Endothelial cell of umbilical vein (primary cell): Measurements from ENCODE around the gene ZNF418. TPM values are rescaled to one million over a fixed set of nuclear protein-coding genes. Genes with fewer than 3 reads are reported as not detected.
"Not testable (repeated sequence)": the region's sequence is repeated elsewhere in the genome, so short reads cannot be mapped to it uniquely, and the experiment has no call there.

ENCODE experiments used
- BruUV-seq: library from RNA; stranded (reverse); fragments of 400-500 nt; replicated peaks from 2 replicates; lab custom pipeline; 2021; lab: Mats Ljungman, UMichigan
- CTCF ChIA-PET: fragments of 300-600, 350-600 bp; sonication (Branson Sonifier 250); formaldehyde crosslinking; loops from one replicate; lab custom pipeline; 2021; ENCODE audit warnings: antibody characterized with exemption, inconsistent platforms; lab: Charles Lee
- POLR2A ChIA-PET: fragments of 300-600, 350-600 bp; sonication (Branson Sonifier 250); formaldehyde crosslinking; loops from one replicate; lab custom pipeline; 2021; ENCODE audit warnings: antibody characterized with exemption, inconsistent platforms; lab: Charles Lee
- DNase-seq: peaks from one replicate; pipeline ENCODE4 v3.0.0-alpha.2; 2011; ENCODE audit warnings: low read depth, low spot score
- FAIRE-seq: peaks from 2 replicates; lab custom pipeline; 2011; peaks lifted over from hg19 to GRCh38; lab: Jason Lieb, UNC
- H2AFZ ChIP-seq: 2 replicates; pipeline ENCODE4 v1.6.0; 2012; ENCODE audit warnings: low read depth, low read length, control low read depth, inconsistent platforms
- H3K27ac ChIP-seq: 2 replicates; pipeline ENCODE4 v1.5.1; 2011; ENCODE audit warnings: low read depth, mild to moderate bottlenecking, control low read depth, low read length, moderate library complexity; ENCODE audit not compliant: insufficient read depth
- H3K27me3 ChIP-seq, 2 experiments: 2 replicates each; pipeline versions ENCODE4 v1.6.0 to v1.6.1; 2011; ENCODE audit warnings: low read length in 2 of 2, mixed read lengths in 1 of 2; ENCODE audit not compliant: control insufficient read depth in 2 of 2, insufficient read depth in 2 of 2
- H3K36me3 ChIP-seq, 2 experiments: 2 replicates in 1 of 2; 3 replicates in 1 of 2; pipeline ENCODE4 v1.5.1; 2011; ENCODE audit warnings: low read length in 2 of 2, mild to moderate bottlenecking in 1 of 2, moderate library complexity in 1 of 2; ENCODE audit not compliant: control insufficient read depth in 2 of 2, insufficient read depth in 2 of 2; ENCODE audit errors: extremely low read depth in 1 of 2
- H3K4me1 ChIP-seq: 3 replicates; pipeline ENCODE4 v1.5.1; 2011; ENCODE audit warnings: mild to moderate bottlenecking, low read length; ENCODE audit not compliant: control insufficient read depth, insufficient read depth; ENCODE audit errors: extremely low read depth
- H3K4me2 ChIP-seq: 2 replicates; pipeline ENCODE4 v1.6.1; 2011; ENCODE audit warnings: low read length, control low read depth, mixed read lengths; ENCODE audit not compliant: insufficient read depth
- H3K4me3 ChIP-seq, 3 experiments: fragments of 200-600 bp in 1 of 3; sonication (generic), shearing (Covaris generic) in 1 of 3; replicated peaks in 1 of 3; 2 replicates each; pipeline ENCODE4 v1.5.1; 2011 to 2016; ENCODE audit warnings: control low read depth in 3 of 3, low read length in 3 of 3, mild to moderate bottlenecking in 2 of 3, inconsistent platforms in 1 of 3, low read depth in 1 of 3, moderate library complexity in 1 of 3; ENCODE audit not compliant: insufficient read depth in 1 of 3
- H3K79me2 ChIP-seq: 2 replicates; pipeline ENCODE4 v1.6.0; 2012; ENCODE audit warnings: low read length, inconsistent platforms; ENCODE audit not compliant: control insufficient read depth, insufficient read depth
- H3K9ac ChIP-seq: replicated peaks from 2 replicates; pipeline ENCODE3; 2011; ENCODE audit warnings: low read length, control low read depth; ENCODE audit not compliant: insufficient read depth; ENCODE audit errors: extremely low read depth
- H3K9me1 ChIP-seq: replicated peaks from 3 replicates; pipeline ENCODE4 v1.6.0; 2011; ENCODE audit warnings: mild to moderate bottlenecking, low read length; ENCODE audit not compliant: control insufficient read depth, insufficient read depth; ENCODE audit errors: extremely low read depth
- H3K9me3 ChIP-seq: replicated peaks from 2 replicates; pipeline ENCODE4 v1.5.1; 2012; ENCODE audit warnings: low read length, inconsistent platforms; ENCODE audit not compliant: control insufficient read depth, insufficient read depth
- H4K20me1 ChIP-seq: replicated peaks from 2 replicates; pipeline ENCODE3; 2011; ENCODE audit warnings: mild to moderate bottlenecking, low read length; ENCODE audit not compliant: control insufficient read depth, insufficient read depth; ENCODE audit errors: extremely low read depth
- EZH2 ChIP-seq: IDR thresholded peaks from 2 replicates; pipeline ENCODE4 v1.6.1; 2012; ENCODE audit warnings: borderline replicate concordance, low read depth, mild to moderate bottlenecking, moderate library complexity, low read length, inconsistent platforms; ENCODE audit not compliant: severe bottlenecking
- FOS ChIP-seq: IDR thresholded peaks from 2 replicates; pipeline ENCODE4 v1.6.1; 2011; ENCODE audit warnings: mild to moderate bottlenecking, low read length, moderate library complexity, borderline replicate concordance; ENCODE audit not compliant: insufficient read depth
- JUN ChIP-seq: IDR thresholded peaks from 2 replicates; pipeline ENCODE4 v1.6.1; 2011; ENCODE audit warnings: borderline replicate concordance, low read depth; ENCODE audit not compliant: insufficient read length, insufficient read depth
- MYC ChIP-seq: IDR thresholded peaks from one replicate; pipeline ENCODE4 v1.6.1; 2011; ENCODE audit warnings: mild to moderate bottlenecking, low read depth, low read length
- POLR2AphosphoS5 ChIP-seq: IDR thresholded peaks from 2 replicates; pipeline ENCODE4 v1.6.1; 2012; ENCODE audit warnings: low read depth, mild to moderate bottlenecking, control low read depth, low read length, moderate library complexity; ENCODE audit not compliant: insufficient read depth
- dilution Hi-C: fragments of 300-500 bp; cut with MboI; formaldehyde crosslinking; loops from one replicate; pipeline ENCODE4 v1.15.0; 2019; ENCODE audit warnings: low sequenced_read_pairs; ENCODE audit not compliant: extremely low pct_ligation_motif_present
- intact Hi-C: fragments of 100-400 bp; cut with micrococcal nuclease; formaldehyde crosslinking; loops from one replicate; pipeline ENCODE4 v1.10.0; 2022
- polyA plus RNA-seq, 4 experiments: library from polyadenylated mRNA; depleted of rRNA in 3 of 4; stranded (reverse) in 3 of 4; unstranded in 1 of 4; fragments of >200 nt; gene quantifications; 2 replicates each; pipeline versions ENCODE4 v1.2.1 to v1.2.3, GENCODE V29; 2011 to 2012; ENCODE audit warnings: missing spikeins in 1 of 4
- total RNA-seq: library from RNA; stranded (reverse); gene quantifications from 2 replicates; pipeline ENCODE4 v1.2.3, GENCODE V29; 2021
- TF ChIP-seq, protein P1 (sequence below): IDR thresholded peaks from 2 replicates; pipeline ENCODE4 v1.6.1; 2011; ENCODE audit not compliant: insufficient read depth, insufficient read length
- TF ChIP-seq, protein P2 (sequence below), 2 donors: IDR thresholded peaks; 1 replicate in 1 of 2; 2 replicates in 1 of 2; pipeline ENCODE4 v1.5.1; 2011; ENCODE audit warnings: low read length in 2 of 2, mild to moderate bottlenecking in 2 of 2, moderate library complexity in 2 of 2, control low read depth in 1 of 2, inconsistent platforms in 1 of 2, low read depth in 1 of 2; ENCODE audit not compliant: insufficient read depth in 1 of 2; ENCODE audit errors: extremely low read depth in 1 of 2

ZNF418 gene
- total and polyA plus RNA-seq, 2 donors (not counting 3 experiments of a cell fraction or from before 2014, with no cell fraction given), result 1.7 to 5.4 TPM

DNA sequence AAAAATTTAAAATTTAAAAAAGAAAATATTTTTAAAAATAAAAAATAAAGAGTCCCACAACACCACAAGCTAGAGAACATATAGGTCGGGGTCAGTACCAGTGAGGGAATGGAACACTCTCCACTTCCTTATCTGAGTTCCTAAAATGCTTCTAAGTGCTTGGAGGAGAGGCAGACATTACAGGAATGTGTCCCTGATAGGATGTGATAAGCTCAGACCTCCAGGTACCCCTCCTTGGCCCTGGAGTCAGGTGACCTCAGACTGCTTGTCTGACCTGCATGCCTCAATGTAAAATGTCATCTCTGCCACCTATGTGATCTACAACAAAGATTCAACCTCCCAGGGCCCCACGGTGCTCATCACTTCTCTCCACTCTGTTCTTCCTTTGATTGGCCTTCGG is 49.2 kb downstream of the ZNF418 start:
- Histone ChIP-seq H3K27ac (no peak overlapping the region), H3K4me1 (peaks cover 6% of the 10 kb centered on the region), H3K9ac (no peak overlapping the region), H3K4me2 (no peak overlapping the region), H3K4me3 (no peak overlapping the region), H3K36me3 (no peaks in the 10 kb centered on the region), H3K9me3 (no peaks in the 10 kb centered on the region), H3K9me1 (no peaks in the 10 kb centered on the region), H3K27me3 (no peaks in the 10 kb centered on the region), H4K20me1 (no peaks in the 10 kb centered on the region), H2AFZ (no peak overlapping the region), H3K79me2 (no peaks in the 10 kb centered on the region)
- TF ChIP-seq JUN (no peak), FOS (no peak), POLR2AphosphoS5 (no peak), MYC (no peak), EZH2 (no peak)
- TF ChIP-seq, protein P1, sequence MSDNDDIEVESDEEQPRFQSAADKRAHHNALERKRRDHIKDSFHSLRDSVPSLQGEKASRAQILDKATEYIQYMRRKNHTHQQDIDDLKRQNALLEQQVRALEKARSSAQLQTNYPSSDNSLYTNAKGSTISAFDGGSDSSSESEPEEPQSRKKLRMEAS, result no peak
- TF ChIP-seq, protein P2, sequence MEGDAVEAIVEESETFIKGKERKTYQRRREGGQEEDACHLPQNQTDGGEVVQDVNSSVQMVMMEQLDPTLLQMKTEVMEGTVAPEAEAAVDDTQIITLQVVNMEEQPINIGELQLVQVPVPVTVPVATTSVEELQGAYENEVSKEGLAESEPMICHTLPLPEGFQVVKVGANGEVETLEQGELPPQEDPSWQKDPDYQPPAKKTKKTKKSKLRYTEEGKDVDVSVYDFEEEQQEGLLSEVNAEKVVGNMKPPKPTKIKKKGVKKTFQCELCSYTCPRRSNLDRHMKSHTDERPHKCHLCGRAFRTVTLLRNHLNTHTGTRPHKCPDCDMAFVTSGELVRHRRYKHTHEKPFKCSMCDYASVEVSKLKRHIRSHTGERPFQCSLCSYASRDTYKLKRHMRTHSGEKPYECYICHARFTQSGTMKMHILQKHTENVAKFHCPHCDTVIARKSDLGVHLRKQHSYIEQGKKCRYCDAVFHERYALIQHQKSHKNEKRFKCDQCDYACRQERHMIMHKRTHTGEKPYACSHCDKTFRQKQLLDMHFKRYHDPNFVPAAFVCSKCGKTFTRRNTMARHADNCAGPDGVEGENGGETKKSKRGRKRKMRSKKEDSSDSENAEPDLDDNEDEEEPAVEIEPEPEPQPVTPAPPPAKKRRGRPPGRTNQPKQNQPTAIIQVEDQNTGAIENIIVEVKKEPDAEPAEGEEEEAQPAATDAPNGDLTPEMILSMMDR (IDR thresholded peaks at IDR 0.05; ENCODE audit: extremely low read depth in 1 of 2, insufficient read depth in 1 of 2, low read depth in 1 of 2, low read length in 2 of 2), result no peak
- FAIRE-seq, result no peak
- no peak for DNase-seq
- no TSS peak for BruUV-seq
- ChIA-PET POLR2A (no interaction called here), CTCF (no interaction called here)
- intact Hi-C loops (no loop called here), dilution Hi-C loops (no loop called here)

DNA sequence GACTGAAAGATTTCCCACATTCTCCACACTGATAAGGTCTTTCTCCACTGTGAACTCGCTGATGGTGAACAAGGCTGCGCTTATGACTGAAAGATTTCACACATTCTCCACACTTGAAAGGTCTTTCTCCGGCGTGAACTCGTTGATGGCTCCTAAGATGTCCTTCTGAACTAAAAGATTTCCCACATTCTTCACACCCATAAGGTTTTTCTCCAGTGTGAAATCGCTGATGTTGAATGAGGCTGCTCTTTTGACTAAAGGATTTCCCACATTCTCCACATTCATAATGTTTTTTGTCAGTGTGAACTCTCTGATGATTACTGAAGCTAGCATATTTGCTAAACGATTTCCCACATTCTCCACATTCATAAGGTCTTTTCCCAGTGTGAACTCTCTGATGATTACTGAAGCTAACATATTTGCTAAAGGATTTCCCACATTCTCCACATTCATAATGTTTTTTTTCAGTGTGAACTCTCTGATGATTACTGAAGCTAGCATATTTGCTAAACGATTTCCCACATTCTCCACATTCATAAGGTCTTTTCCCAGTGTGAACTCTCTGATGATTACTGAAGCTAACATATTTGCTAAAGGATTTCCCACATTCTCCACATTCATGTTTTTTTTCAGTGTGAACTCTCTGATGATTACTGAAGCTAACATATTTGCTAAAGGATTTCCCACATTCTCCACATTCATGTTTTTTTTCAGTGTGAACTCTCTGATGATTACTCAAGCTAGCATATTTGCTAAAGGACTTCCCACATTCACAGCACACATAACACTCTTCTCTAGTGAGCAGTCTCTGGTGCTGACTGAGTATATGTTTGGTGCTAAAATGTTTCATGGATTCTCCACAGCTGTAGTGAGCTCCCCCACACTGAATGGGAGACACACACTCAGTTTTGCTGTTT is 61.1 kb downstream of the ZNF418 start:
- POLR2A ChIA-PET, DNase-seq, CTCF ChIA-PET, intact Hi-C loops, H2AFZ ChIP-seq, H3K4me3 ChIP-seq, H4K20me1 ChIP-seq, H3K9me1 ChIP-seq, H3K27me3 ChIP-seq, H3K4me2 ChIP-seq, H3K4me1 ChIP-seq, BruUV-seq, H3K79me2 ChIP-seq, FAIRE-seq, dilution Hi-C loops, H3K36me3 ChIP-seq, H3K27ac ChIP-seq, H3K9ac ChIP-seq: not testable (repeated sequence)
- peaks cover 24% of the 10 kb centered on the region for H3K9me3 ChIP-seq
